ENCODE results near the gene C11orf65.

The C11orf65 gene, protein sequence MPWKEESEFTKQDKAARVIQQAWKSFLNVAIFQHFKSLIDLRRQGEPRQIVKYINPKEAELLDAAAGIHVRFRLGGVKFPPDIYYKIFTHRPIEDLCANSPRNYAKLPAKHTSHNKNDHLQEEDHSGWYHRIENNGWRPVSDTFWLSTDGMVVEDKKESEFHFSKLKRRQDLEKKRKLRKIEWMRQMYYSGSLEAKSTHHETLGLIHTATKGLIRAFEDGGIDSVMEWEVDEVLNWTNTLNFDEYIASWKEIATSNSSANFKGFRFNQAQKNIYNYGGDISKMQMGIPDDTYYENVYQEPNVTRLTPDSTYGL

GRCh38 chr11:108467091-108467823 is at the start of gene C11orf65:
C11orf65 (minus strand) TSS chr11:108467529; CDS start chr11:108461559, 5,970 bp downstream.
- peak; percentile 86 to 89 for DNase-seq (ENCODE audit: low read depth in 1 of 2, low spot score in 1 of 2)

GRCh38 chr11:108516125-108516524 is 48.8 kb upstream of the C11orf65 start:
- DNase-seq (ENCODE audit: low read depth in 1 of 2, low spot score in 1 of 2), result no peak

GRCh38 chr11:108512708-108513107 is 45.4 kb upstream of the C11orf65 start:
- DNase-seq (ENCODE audit: low read depth in 1 of 2, low spot score in 1 of 2), result no peak

GRCh38 chr11:108511851-108512474 is 44.6 kb upstream of the C11orf65 start:
- DNase-seq (ENCODE audit: low read depth in 1 of 2, low spot score in 1 of 2), result no peak

DNA sequence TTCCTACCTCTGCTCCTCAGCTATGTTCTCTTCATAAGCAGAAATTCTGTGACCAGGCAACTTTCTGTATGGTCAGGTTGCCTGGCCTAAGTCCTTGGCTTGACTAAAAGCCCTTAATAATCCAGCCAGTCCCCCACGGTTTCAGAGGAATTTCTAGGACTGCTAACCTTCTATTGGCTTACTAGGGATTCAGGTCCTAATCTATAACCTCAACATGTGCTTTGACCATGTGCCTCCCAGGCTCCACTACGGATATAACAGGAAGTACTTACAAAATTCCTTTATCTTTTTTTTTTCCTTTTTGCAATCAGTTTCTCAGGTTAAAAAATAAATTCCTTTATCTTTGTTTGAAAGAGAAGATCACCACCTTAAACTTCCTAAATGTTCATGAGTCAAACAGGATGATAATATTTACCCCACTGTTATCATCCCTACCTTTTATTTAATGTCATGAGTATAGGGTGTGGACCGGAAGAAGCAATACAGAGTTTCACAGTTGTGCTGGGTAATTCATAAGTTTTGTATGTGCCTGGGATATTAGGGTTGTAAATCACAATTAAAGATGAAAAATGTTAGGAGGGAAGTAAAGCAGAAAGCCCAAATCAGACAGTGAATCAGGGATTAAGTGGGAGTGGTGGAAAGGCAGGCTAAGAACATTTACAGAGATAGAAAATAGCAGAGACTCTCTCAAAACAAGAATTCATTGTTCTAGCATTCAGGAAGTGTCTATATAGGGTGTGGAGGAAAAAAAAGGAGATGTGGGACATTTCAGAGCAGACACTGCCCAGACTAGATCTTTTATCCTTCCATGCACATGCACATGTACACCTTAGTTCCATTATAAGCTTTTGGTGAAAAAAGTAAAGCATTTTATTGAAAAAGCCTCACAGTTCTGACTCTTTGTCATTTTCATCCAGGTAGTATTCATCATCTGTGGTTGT is 41.6 kb upstream of the C11orf65 start:
- no peak for DNase-seq (ENCODE audit: low read depth in 1 of 2, low spot score in 1 of 2)

GRCh38 chr11:108501396-108501795 is 34.1 kb upstream of the C11orf65 start:
- DNase-seq (ENCODE audit: low read depth in 1 of 2, low spot score in 1 of 2), result no peak

GRCh38 chr11:108500721-108501120 is 33.4 kb upstream of the C11orf65 start:
- DNase-seq (ENCODE audit: low read depth in 1 of 2, low spot score in 1 of 2), result no peak

- no peak for DNase-seq (ENCODE audit: low read depth in 1 of 2, low spot score in 1 of 2)
Observed at GRCh38 chr11:108500169-108500568, 32.8 kb upstream of the C11orf65 start.

GRCh38 chr11:108498816-108499408 is 31.6 kb upstream of the C11orf65 start:
- no peak for DNase-seq (ENCODE audit: low read depth in 1 of 2, low spot score in 1 of 2)

DNA sequence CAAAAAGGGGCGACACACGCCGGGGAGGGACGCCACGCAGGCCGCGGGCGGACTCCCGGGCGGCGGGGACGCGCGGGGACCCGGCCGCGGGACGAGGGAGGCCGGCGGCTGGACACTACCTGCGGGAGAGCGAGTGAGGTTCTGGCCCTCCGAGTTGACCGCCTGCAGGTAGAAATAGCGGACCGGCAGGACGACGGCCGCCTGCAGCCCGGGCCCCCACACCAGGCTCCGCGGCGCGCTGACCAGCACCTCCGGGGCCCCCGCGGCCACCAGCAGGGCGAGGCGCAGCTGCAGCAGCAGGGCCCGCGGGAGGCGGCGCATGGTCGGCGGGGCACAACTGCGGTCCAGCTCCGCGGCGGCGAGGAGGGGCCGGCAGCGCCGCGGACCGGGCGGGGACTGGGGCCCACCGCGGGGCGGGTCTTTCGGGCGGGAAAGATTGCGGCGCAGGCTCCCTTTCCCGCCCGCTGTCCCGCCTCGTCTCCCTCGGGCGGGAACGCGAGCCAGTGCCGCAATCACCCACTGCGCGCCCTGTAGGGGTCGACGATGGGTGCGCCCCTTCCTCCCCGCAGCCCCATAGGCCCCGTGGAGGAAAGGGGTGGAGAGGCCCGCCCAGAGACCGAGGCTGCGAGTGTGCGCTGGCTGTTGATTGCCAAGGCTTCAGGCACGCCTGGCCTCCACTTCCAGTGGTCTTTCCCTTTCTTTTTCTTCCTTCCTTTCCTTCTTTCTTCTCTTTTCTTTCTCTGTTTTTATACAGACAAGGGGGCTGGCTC is 30.9 kb upstream of the C11orf65 start, which contains the start of gene POGLUT3:
Gene POGLUT3 (minus strand): TSS at position 339 of the 770 bp plus-strand sequence. CDS start 18 bp downstream, at position 321.
- DNase-seq (ENCODE audit: low read depth in 1 of 2, low spot score in 1 of 2), result peak; percentile 8 to 18

DNA sequence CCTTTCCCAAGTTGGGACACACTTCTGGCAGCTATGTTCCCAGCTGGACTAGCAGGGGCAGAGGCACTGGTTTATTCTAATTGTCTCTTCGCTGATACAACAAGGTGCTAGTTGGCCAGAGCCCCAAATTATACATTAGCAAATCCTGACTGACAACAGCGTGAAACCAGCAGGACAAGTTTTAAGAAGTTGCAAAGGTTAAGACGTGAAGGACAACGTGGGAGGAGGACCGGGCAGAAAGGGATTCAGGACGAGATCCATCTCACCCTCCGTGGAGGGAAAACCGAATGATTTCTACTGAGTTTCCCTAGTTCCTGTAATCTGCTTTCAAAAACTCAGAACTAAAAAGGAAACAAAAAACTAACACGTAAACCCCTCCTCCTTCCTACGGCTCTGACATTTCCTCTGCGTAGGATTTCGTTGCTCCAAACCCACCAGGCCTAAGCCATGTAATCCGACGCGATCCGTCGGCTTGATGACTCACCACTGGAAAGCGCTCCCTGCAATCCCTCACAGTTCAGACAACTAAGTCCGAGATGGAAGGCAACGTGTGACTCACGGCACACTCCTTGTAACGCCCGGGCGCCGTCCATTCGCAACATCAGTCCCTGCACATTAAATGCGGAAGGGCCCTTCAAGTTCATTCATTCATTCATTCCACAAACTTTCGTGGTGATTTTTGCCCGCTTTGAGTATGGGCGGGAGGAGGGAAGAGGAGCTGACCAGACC is 30.2 kb upstream of the C11orf65 start:
- DNase-seq (ENCODE audit: low read depth in 1 of 2, low spot score in 1 of 2), result peak; percentile 24 to 42

DNA sequence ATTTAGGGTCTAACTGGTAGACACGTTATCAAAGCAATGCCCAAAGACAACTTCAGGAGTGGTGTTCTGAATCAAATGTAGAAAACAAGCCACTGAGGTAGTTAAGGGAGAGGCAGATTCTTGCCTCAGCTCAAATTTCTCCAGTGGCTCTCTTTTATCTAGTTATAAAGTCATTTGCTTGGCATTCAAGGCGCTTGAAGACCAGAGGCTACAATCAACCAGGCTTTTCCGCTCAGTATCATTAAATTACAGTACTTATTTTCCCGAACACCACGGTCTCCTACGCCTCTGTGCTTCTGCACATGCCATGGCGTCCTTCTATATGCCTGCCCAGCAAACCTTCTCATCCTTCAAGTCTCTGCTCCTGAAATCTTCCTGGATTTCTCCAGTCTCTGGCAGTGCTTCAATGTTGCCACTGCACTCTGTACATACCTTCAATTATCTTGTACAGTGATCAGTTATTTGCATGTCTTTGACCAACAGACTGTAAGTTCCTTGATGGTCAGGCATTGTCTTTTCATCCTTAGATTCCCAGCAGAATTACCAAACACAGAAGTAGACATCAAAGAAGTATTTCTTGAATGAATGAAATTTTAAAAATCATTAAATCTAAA is 29.4 kb upstream of the C11orf65 start:
- no peak for DNase-seq (ENCODE audit: low read depth in 1 of 2, low spot score in 1 of 2)

- no peak for DNase-seq (ENCODE audit: low read depth in 1 of 2, low spot score in 1 of 2)
Observed at GRCh38 chr11:108495326-108495725, 28.0 kb upstream of the C11orf65 start.

GRCh38 chr11:108494182-108494581 is 26.9 kb upstream of the C11orf65 start:
- DNase-seq (ENCODE audit: low read depth in 1 of 2, low spot score in 1 of 2), result no peak

- DNase-seq (ENCODE audit: low read depth in 1 of 2, low spot score in 1 of 2), result no peak
Observed at GRCh38 chr11:108491936-108492335, 24.6 kb upstream of the C11orf65 start.

GRCh38 chr11:108486828-108487227 is 19.5 kb upstream of the C11orf65 start:
- DNase-seq (ENCODE audit: low read depth in 1 of 2, low spot score in 1 of 2), result no peak

DNA sequence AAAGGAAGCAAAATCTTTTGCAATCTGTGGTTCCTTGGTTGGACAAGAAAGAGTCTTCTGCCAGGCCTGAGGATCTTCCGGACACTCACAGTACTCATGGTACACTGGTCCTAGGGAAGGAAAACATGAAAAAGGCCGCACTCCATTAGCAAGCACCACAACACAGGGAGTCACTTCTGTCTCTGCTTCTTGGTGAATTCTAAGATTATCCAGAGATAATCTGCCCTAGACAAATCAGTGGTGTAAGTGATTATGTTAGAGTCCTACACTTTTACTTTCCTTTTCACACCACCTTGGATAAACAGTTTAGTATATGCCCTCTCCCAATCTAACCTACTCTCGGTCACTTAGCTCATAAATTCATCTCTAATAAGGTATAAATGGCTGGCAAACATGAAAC is 19.0 kb upstream of the C11orf65 start:
- no peak for DNase-seq (ENCODE audit: low read depth in 1 of 2, low spot score in 1 of 2)

- no peak for DNase-seq (ENCODE audit: low read depth in 1 of 2, low spot score in 1 of 2)
Observed at GRCh38 chr11:108483163-108483562, 15.8 kb upstream of the C11orf65 start.

All from stimulated activated CD4-positive, alpha-beta T cell treated with anti-CD3 and anti-CD28 coated beads, Interleukin-15, amount 100 ng/mL, for 1 hour (primary cell).